Caco-2 (cell line): ENCODE results near the gene PAK4. TPM values are rescaled to one million over a fixed set of nuclear protein-coding genes. Genes with fewer than 3 reads are reported as not detected.

Source experiments
- BruUV-seq: library from RNA; stranded (reverse); fragments of 400-500 nt; replicated peaks from 2 replicates; lab custom pipeline; 2021; lab: Mats Ljungman, UMichigan
- CTCF ChIA-PET: fragments of 300-600 bp; sonication (Branson Sonifier 250); formaldehyde crosslinking; loops from one replicate; lab custom pipeline; 2022; ENCODE audit warnings: antibody characterized with exemption; lab: Charles Lee
- POLR2A ChIA-PET: fragments of 300-600 bp; sonication (Branson Sonifier 250); formaldehyde crosslinking; loops from one replicate; lab custom pipeline; 2022; ENCODE audit warnings: antibody characterized with exemption; lab: Charles Lee
- DNase-seq, 2 experiments: peaks; one replicate each; pipeline versions ENCODE4 v3.0.0 to v3.0.0-alpha.2; 2020 to 2022
- H3K27me3 ChIP-seq: replicated peaks from 2 replicates; pipeline ENCODE4 v1.6.0; 2011; ENCODE audit warnings: low read length; ENCODE audit not compliant: control insufficient read depth, insufficient read depth
- H3K36me3 ChIP-seq: 2 replicates; pipeline ENCODE4 v1.5.1; 2011; ENCODE audit warnings: low read length; ENCODE audit not compliant: control insufficient read depth, insufficient read depth
- H3K4me1 ChIP-seq: fragments of 250-450 bp; sonication (Bioruptor Pico); 2 replicates; pipeline ENCODE4 v1.5.1; 2020; ENCODE audit warnings: mild to moderate bottlenecking
- H3K4me3 ChIP-seq: 2 replicates; pipeline ENCODE4 v1.5.1; 2011; ENCODE audit warnings: low read depth, mild to moderate bottlenecking, control low read depth, low read length
- H3K9me3 ChIP-seq: fragments of 250-450 bp; sonication (Bioruptor Pico); 2 replicates; pipeline ENCODE4 v1.5.1; 2020; ENCODE audit warnings: mild to moderate bottlenecking, moderate library complexity
- H3K27ac Mint-ChIP-seq: one replicate; pipeline ENCODE4 v1.8.0; 2022; ENCODE audit warnings: mixed read lengths; ENCODE audit not compliant: unreplicated experiment
- H3K27me3 Mint-ChIP-seq: one replicate; pipeline ENCODE4 v1.8.0; 2022; ENCODE audit warnings: mixed read lengths; ENCODE audit not compliant: insufficient read depth, unreplicated experiment
- H3K36me3 Mint-ChIP-seq: one replicate; pipeline ENCODE4 v1.8.0; 2022; ENCODE audit warnings: mild to moderate bottlenecking, mixed read lengths; ENCODE audit not compliant: insufficient read depth, unreplicated experiment
- H3K4me1 Mint-ChIP-seq: one replicate; pipeline ENCODE4 v1.8.0; 2022; ENCODE audit warnings: low read depth, mixed read lengths; ENCODE audit not compliant: unreplicated experiment
- H3K4me3 Mint-ChIP-seq: one replicate; pipeline ENCODE4 v1.8.0; 2022; ENCODE audit warnings: mild to moderate bottlenecking, moderate library complexity, mixed read lengths; ENCODE audit not compliant: unreplicated experiment
- H3K9me3 Mint-ChIP-seq: one replicate; pipeline ENCODE4 v1.8.0; 2022; ENCODE audit warnings: mixed read lengths; ENCODE audit not compliant: unreplicated experiment
- intact Hi-C: fragments of 100-400 bp; cut with micrococcal nuclease; formaldehyde crosslinking; loops from one replicate; pipeline ENCODE4 v1.10.0; 2022; ENCODE audit not compliant: unreplicated experiment
- total RNA-seq: library from RNA; stranded (reverse); gene quantifications from 2 replicates; pipeline ENCODE4 v1.2.3, GENCODE V29; 2022
- TF ChIP-seq, protein P1 (sequence below), 2 experiments: fragments of 200-600 bp in 1 of 2; IDR thresholded peaks; 1 replicate in 1 of 2; 2 replicates in 1 of 2; pipeline versions ENCODE4 v1.5.1 to v1.8.0; 2011 to 2022; ENCODE audit warnings: antibody characterized with exemption in 1 of 2, control low read depth in 1 of 2, inconsistent platforms in 1 of 2, low read depth in 1 of 2, low read length in 1 of 2, mild to moderate bottlenecking in 1 of 2, moderate library complexity in 1 of 2; ENCODE audit not compliant: insufficient read depth in 1 of 2, severe bottlenecking in 1 of 2, unreplicated experiment in 1 of 2

Gene PAK4
- total RNA-seq, 1 experiment from 2014 or later, result 112 TPM

DNA sequence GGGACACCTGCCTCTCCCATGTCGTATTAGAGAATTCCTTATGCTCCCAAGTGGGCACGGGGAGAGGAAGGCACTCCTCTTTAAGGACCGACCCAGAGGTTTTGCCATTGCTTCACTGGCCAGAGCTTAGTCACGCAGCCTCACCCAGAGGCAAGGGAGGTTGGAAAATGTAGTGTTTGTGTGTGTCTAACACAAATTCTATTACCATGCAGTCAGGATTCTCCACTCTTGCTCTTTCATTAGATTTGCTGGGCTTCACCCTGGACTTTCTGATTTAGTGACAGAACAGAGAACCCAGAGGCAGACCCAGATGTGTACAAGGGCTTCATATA is 56.6 kb downstream of the PAK4 start:
- Mint-ChIP-seq H3K4me1 (peaks cover 15% of the 10 kb centered on the region), H3K4me3 (no peak overlapping the region), H3K27ac (no peak overlapping the region), H3K27me3 (no peaks in the 10 kb centered on the region), H3K9me3 (peaks cover 5% of the 10 kb centered on the region), H3K36me3 (peaks cover 75% of the 10 kb centered on the region)
- ChIA-PET POLR2A (no interaction called here), CTCF (interaction anchor here (0.7 kb wide), 1 partner anchor 87 kb away, joined by 3 read pairs; no protein-coding TSS in a partner anchor)
- intact Hi-C loops, result no loop called here
- DNase-seq, result no peak
- TF ChIP-seq, protein P1, sequence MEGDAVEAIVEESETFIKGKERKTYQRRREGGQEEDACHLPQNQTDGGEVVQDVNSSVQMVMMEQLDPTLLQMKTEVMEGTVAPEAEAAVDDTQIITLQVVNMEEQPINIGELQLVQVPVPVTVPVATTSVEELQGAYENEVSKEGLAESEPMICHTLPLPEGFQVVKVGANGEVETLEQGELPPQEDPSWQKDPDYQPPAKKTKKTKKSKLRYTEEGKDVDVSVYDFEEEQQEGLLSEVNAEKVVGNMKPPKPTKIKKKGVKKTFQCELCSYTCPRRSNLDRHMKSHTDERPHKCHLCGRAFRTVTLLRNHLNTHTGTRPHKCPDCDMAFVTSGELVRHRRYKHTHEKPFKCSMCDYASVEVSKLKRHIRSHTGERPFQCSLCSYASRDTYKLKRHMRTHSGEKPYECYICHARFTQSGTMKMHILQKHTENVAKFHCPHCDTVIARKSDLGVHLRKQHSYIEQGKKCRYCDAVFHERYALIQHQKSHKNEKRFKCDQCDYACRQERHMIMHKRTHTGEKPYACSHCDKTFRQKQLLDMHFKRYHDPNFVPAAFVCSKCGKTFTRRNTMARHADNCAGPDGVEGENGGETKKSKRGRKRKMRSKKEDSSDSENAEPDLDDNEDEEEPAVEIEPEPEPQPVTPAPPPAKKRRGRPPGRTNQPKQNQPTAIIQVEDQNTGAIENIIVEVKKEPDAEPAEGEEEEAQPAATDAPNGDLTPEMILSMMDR (IDR thresholded peaks at IDR 0.05; ENCODE audit: insufficient read depth in 1 of 2, low read depth in 1 of 2, low read length in 1 of 2, severe bottlenecking in 1 of 2, unreplicated experiment in 1 of 2), result no peak
- no peaks in the 10 kb centered on the region for H3K27me3 ChIP-seq
- no peaks in the 10 kb centered on the region; the same call in 1 of the 2 replicates for H3K9me3 ChIP-seq
- no peak overlapping the region for H3K4me3 ChIP-seq
- peaks cover 5% of the 10 kb centered on the region; the same call in 1 of the 2 replicates for H3K36me3 ChIP-seq
- H3K4me1 ChIP-seq, result peaks cover 3% of the 10 kb centered on the region; the same call in 1 of the 2 replicates
- BruUV-seq, result no TSS peak

GRCh38 chr19:39183104-39183503 is 57.5 kb downstream of the PAK4 start:
- CTCF ChIA-PET, result no interaction called here
- TSS peak; percentile 9 for BruUV-seq
- H3K36me3 Mint-ChIP-seq, result peaks cover 76% of the 10 kb centered on the region
- TF ChIP-seq, protein P1 (IDR thresholded peaks at IDR 0.05; ENCODE audit: insufficient read depth in 1 of 2, low read depth in 1 of 2, low read length in 1 of 2, severe bottlenecking in 1 of 2, unreplicated experiment in 1 of 2), result no peak
- H3K4me1 ChIP-seq, result peaks cover 8% of the 10 kb centered on the region; the same call in 1 of the 2 replicates
- no peaks in the 10 kb centered on the region for H3K27me3 Mint-ChIP-seq
- intact Hi-C loops, result no loop called here
- no peaks in the 10 kb centered on the region; the same call in 1 of the 2 replicates for H3K9me3 ChIP-seq
- H3K36me3 ChIP-seq, result peaks cover 5% of the 10 kb centered on the region; the same call in 1 of the 2 replicates
- H3K9me3 Mint-ChIP-seq, result peaks cover 10% of the 10 kb centered on the region
- peak overlapping the region; percentile 55 for H3K27ac Mint-ChIP-seq
- no peaks in the 10 kb centered on the region for H3K27me3 ChIP-seq
- H3K4me3 Mint-ChIP-seq, result no peak overlapping the region
- H3K4me3 ChIP-seq, result no peak overlapping the region
- H3K4me1 Mint-ChIP-seq, result peaks cover 19% of the 10 kb centered on the region
- no peak for DNase-seq
- POLR2A ChIA-PET, result interaction anchor here (0.8 kb wide), 1 partner anchor 159 kb away, joined by 3 read pairs; no protein-coding TSS in a partner anchor

- DNase-seq, result no peak
- Histone ChIP-seq H3K4me3 (no peak overlapping the region), H3K27me3 (no peaks in the 10 kb centered on the region), H3K36me3 (peaks cover 4% of the 10 kb centered on the region; the same call in 1 of the 2 replicates), H3K9me3 (no peaks in the 10 kb centered on the region; the same call in 1 of the 2 replicates), H3K4me1 (peaks cover 8% of the 10 kb centered on the region; the same call in 1 of the 2 replicates)
- no TSS peak for BruUV-seq
- peaks cover 27% of the 10 kb centered on the region for H3K4me1 Mint-ChIP-seq
- POLR2A ChIA-PET, result no interaction called here
- intact Hi-C loops, result no loop called here
- no peak overlapping the region for H3K27ac Mint-ChIP-seq
- no peaks in the 10 kb centered on the region for H3K27me3 Mint-ChIP-seq
- TF ChIP-seq, protein P1 (IDR thresholded peaks at IDR 0.05; ENCODE audit: insufficient read depth in 1 of 2, low read depth in 1 of 2, low read length in 1 of 2, severe bottlenecking in 1 of 2, unreplicated experiment in 1 of 2), result no peak
- H3K36me3 Mint-ChIP-seq, result peaks cover 54% of the 10 kb centered on the region
- H3K9me3 Mint-ChIP-seq, result peaks cover 10% of the 10 kb centered on the region
- CTCF ChIA-PET, result interaction anchor here (0.6 to 2.1 kb wide), 3 partner anchors 43 to 64 kb away, joined by 3 to 8 read pairs (median 4); no protein-coding TSS in a partner anchor
- no peak overlapping the region for H3K4me3 Mint-ChIP-seq
These were observed 60.8 kb downstream of the PAK4 start for GRCh38 chr19:39186391-39186790.
